Sigmoid colon (tissue), 7 donors: ENCODE measurements around the gene CLEC19A. TPM values are rescaled to one million over a fixed set of nuclear protein-coding genes. Genes with fewer than 3 reads are reported as not detected.

ENCODE experiments used
- DNase-seq: peaks from one replicate; pipeline ENCODE4 v3.0.0-alpha.2; 2019
- H3K27ac ChIP-seq, 4 donors: fragments of 200-600 bp; sonication (generic); one replicate each; pipeline ENCODE4 v1.5.1; 2016 to 2019; ENCODE audit warnings: mild to moderate bottlenecking in 1 of 4
- H3K27me3 ChIP-seq, 3 donors: fragments of 200-600 bp; sonication (generic); one replicate each; pipeline ENCODE4 v1.5.1; 2019; ENCODE audit warnings: mild to moderate bottlenecking in 1 of 3
- H3K36me3 ChIP-seq, 4 donors: fragments of 200-600 bp; sonication (generic); one replicate each; pipeline ENCODE4 v1.5.1; 2016 to 2019
- H3K4me1 ChIP-seq, 4 donors: fragments of 200-600 bp; sonication (generic); one replicate each; pipeline ENCODE4 v1.5.1; 2017 to 2019
- H3K4me3 ChIP-seq, 4 donors: fragments of 200-600 bp; sonication (generic); one replicate each; pipeline ENCODE4 v1.5.1; 2017 to 2019; ENCODE audit warnings: mild to moderate bottlenecking in 2 of 4, moderate library complexity in 1 of 4
- H3K9me3 ChIP-seq, 4 donors: fragments of 200-600 bp in 3 of 4; sonication (generic) in 3 of 4; one replicate each; pipeline versions ENCODE4 v1.5.1 to v1.6.1; 2013 to 2019
- CTCF ChIP-seq, 4 experiments: fragments of 450-650 bp in 3 of 4; fragments of 200-600 bp in 1 of 4; IDR thresholded peaks; one replicate each; pipeline ENCODE4 v1.5.1; 2016 to 2019; ENCODE audit warnings: antibody characterized with exemption in 4 of 4, mild to moderate bottlenecking in 3 of 4, moderate library complexity in 2 of 4
- EP300 ChIP-seq, 4 donors: sonication (generic); formaldehyde crosslinking; IDR thresholded peaks; one replicate each; pipeline ENCODE4 v1.6.1; 2017; ENCODE audit warnings: antibody characterized with exemption in 4 of 4
- POLR2A ChIP-seq, 2 donors: fragments of 450-650 bp; IDR thresholded peaks; one replicate each; pipeline ENCODE4 v1.6.1; 2016; ENCODE audit warnings: antibody characterized with exemption in 2 of 2, mild to moderate bottlenecking in 2 of 2, moderate library complexity in 2 of 2
- POLR2AphosphoS5 ChIP-seq, 4 donors: sonication (generic); formaldehyde crosslinking; IDR thresholded peaks; one replicate each; pipeline ENCODE4 v1.6.1; 2017; ENCODE audit warnings: antibody characterized with exemption in 4 of 4
- WGBS, 2 donors: extraction: QIAGEN DNeasy Blood & Tissue Kit; methylation state at CpG; one replicate each; pipeline ENCODE4 v1.1.7; 2013; 5-methylcytosine and 5-hydroxymethylcytosine counted together
- intact Hi-C: fragments of 100-400 bp; cut with DNase I; formaldehyde crosslinking; loops from one replicate; pipeline ENCODE4 v1.15.1; 2023
- polyA plus RNA-seq, 3 donors: library from polyadenylated mRNA; stranded (reverse); fragments of 200-250 nt; gene quantifications; one replicate each; pipeline ENCODE4 v1.2.3, GENCODE V29; 2013
- total RNA-seq, 4 donors: library from RNA; depleted of rRNA; stranded (reverse); fragments of >200 nt; gene quantifications; one replicate each; pipeline ENCODE4 v1.1.0, GENCODE V29; 2016
- donor health status: healthy with polysubstance abuse.
- donor health status: Bipolar disorder and iron deficiency.
- donor health status: healthy.

The CLEC19A gene
- total RNA-seq (not detected), polyA plus RNA-seq (not detected)

- no peaks in the 10 kb centered on the region for H3K27me3 ChIP-seq
- no peaks in the 10 kb centered on the region for H3K9me3 ChIP-seq
- H3K27ac ChIP-seq = no peak within 1 kb of the TSS
- no peaks in the 10 kb centered on the region for H3K36me3 ChIP-seq
- TF ChIP-seq POLR2AphosphoS5 (IDR thresholded peaks at IDR 0.05) (no peak), POLR2A (IDR thresholded peaks at IDR 0.05) (no peak), EP300 (IDR thresholded peaks at IDR 0.05) (no peak), CTCF (IDR thresholded peaks at IDR 0.05) (no peak)
- DNase-seq = no peak
- H3K4me3 ChIP-seq = no peak within 1 kb of the TSS
- 82 to 89% methylated on average over 2 of the region's 2 CpGs for WGBS, 2 donors
- intact Hi-C loops = no loop called here
- H3K4me1 ChIP-seq = peaks cover 0 to 11% (median 0%) of the 10 kb centered on the region in 4 donors
Measured at GRCh38 chr16:19285431-19285830, at the start of gene CLEC19A. Gene CLEC19A (plus strand): TSS chr16:19285731. CDS start chr16:19285852, 121 bp downstream.

GRCh38 chr16:19235886-19236285, 49.6 kb upstream of the CLEC19A start:
- Histone ChIP-seq H3K36me3 (no peaks in the 10 kb centered on the region), H3K9me3 (peaks cover 0 to 7% (median 1%) of the 10 kb centered on the region in 4 donors), H3K4me1 (peaks cover 0 to 3% (median 0%) of the 10 kb centered on the region in 4 donors), H3K27ac (no peak overlapping the region), H3K27me3 (no peaks in the 10 kb centered on the region), H3K4me3 (no peak overlapping the region)
- WGBS, 2 donors = 79 to 93% methylated on average over 4 of the region's 4 CpGs
- intact Hi-C loops = no loop called here
- no peak for DNase-seq
- TF ChIP-seq POLR2AphosphoS5 (IDR thresholded peaks at IDR 0.05) (no peak), POLR2A (IDR thresholded peaks at IDR 0.05) (no peak), EP300 (IDR thresholded peaks at IDR 0.05) (no peak), CTCF (IDR thresholded peaks at IDR 0.05) (no peak)

- WGBS, 2 donors = 51 to 83% methylated on average over 4 of the region's 4 CpGs
- TF ChIP-seq EP300 (IDR thresholded peaks at IDR 0.05) = no peak
- no peak for TF ChIP-seq POLR2AphosphoS5 (IDR thresholded peaks at IDR 0.05)
- no peak for TF ChIP-seq CTCF (IDR thresholded peaks at IDR 0.05)
- no peak for TF ChIP-seq POLR2A (IDR thresholded peaks at IDR 0.05)
- Histone ChIP-seq H3K27ac (no peak overlapping the region), H3K9me3 (peaks cover 0 to 7% (median 1%) of the 10 kb centered on the region in 4 donors), H3K36me3 (no peaks in the 10 kb centered on the region), H3K4me3 (no peak overlapping the region), H3K4me1 (peaks cover 0 to 3% (median 0%) of the 10 kb centered on the region in 4 donors), H3K27me3 (no peaks in the 10 kb centered on the region)
- DNase-seq = no peak
- intact Hi-C loops = no loop called here
Measured at GRCh38 chr16:19236561-19237209, 48.8 kb upstream of the CLEC19A start.

GRCh38 chr16:19238406-19238805, 47.1 kb upstream of the CLEC19A start:
- Histone ChIP-seq H3K9me3 (peaks cover 0 to 7% (median 1%) of the 10 kb centered on the region in 4 donors), H3K27me3 (no peaks in the 10 kb centered on the region), H3K36me3 (no peaks in the 10 kb centered on the region), H3K27ac (no peak overlapping the region), H3K4me3 (no peak overlapping the region), H3K4me1 (no peaks in the 10 kb centered on the region)
- no peak for DNase-seq
- WGBS, 2 donors = 89 to 95% methylated on average over 4 of the region's 4 CpGs
- no peak for TF ChIP-seq POLR2A (IDR thresholded peaks at IDR 0.05)
- TF ChIP-seq EP300 (IDR thresholded peaks at IDR 0.05) = no peak
- TF ChIP-seq CTCF (IDR thresholded peaks at IDR 0.05) = no peak
- TF ChIP-seq POLR2AphosphoS5 (IDR thresholded peaks at IDR 0.05) = no peak
- intact Hi-C loops = no loop called here
